GM12872 (cell line): ENCODE results near the gene KRTAP10-4.

Experiments used
- TF ChIP-seq, protein P1 (sequence below): IDR thresholded peaks from 3 replicates; pipeline ENCODE4 v1.5.1; 2011; ENCODE audit warnings: low read depth, mild to moderate bottlenecking, low read length, moderate library complexity; ENCODE audit not compliant: insufficient read depth

KRTAP10-4 gene

DNA sequence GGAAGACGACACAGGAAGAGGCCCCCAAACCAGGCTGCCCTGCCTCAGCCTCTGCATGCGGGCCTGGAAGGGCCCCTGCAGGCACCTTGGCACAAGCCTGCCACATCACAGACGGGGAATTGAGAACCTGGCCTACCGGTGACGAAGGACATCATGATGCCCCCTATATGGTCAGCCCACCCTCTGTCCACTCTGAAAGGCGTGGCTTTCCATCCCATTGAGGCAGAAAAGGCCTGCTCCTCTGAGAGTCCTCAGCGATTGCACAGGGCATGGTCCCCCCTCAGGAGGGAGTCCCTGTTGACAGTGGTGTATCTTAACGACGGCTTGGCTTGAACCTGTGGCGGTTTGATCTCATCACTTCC, 44.9 kb upstream of the KRTAP10-4 start:
- TF ChIP-seq, protein P1, sequence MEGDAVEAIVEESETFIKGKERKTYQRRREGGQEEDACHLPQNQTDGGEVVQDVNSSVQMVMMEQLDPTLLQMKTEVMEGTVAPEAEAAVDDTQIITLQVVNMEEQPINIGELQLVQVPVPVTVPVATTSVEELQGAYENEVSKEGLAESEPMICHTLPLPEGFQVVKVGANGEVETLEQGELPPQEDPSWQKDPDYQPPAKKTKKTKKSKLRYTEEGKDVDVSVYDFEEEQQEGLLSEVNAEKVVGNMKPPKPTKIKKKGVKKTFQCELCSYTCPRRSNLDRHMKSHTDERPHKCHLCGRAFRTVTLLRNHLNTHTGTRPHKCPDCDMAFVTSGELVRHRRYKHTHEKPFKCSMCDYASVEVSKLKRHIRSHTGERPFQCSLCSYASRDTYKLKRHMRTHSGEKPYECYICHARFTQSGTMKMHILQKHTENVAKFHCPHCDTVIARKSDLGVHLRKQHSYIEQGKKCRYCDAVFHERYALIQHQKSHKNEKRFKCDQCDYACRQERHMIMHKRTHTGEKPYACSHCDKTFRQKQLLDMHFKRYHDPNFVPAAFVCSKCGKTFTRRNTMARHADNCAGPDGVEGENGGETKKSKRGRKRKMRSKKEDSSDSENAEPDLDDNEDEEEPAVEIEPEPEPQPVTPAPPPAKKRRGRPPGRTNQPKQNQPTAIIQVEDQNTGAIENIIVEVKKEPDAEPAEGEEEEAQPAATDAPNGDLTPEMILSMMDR, result no peak

DNA sequence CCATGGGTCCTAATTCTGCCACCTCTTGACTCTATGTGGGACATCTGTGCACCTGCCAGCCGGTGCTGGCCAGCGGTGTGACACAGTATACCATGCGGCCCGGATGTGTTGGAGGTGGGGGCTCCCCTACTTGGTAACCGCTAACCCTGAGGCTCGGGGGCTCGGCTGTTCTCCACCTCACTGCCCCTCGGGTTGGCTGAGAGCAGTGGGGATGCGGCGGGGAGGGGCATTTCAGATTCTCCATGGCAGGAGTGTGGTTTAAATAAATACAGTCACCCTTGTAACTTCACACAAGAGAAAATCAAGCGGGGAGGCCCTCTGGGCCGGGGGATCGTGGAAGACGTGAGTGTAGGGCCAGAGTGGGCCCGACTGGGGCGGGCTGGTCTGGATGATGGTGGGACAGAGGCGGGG, 44.5 kb upstream of the KRTAP10-4 start:
- TF ChIP-seq, protein P1, result no peak

DNA sequence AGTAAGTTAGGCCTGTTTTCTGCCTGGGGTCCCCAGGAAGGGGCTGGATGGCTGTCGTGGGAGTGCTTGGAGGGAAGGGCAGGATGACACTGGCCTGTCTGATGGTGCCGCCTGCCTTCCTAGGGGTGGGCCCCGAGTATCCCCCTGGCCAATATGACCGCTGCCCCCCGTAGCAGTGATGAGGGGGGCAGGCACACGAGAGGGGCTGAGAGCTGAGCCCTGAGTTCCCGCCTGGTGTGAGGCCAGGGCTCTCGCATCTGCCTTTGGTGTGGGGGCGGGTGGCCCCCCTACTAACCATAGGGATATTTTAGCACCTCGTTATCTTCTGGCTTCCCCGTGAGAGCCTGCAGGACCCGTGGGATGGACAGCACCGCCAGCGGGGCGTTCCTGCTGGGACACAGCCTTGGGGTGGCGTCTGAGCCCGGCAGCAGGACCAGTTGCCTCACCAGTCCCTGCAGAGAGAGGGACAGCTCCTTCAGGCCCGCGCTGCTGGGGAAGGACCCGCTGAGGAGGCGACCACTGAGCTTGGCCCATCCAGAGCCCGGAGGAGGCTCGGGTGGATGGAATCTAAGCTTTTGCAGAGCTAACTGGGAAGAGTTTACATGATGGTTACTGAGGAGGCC, 43.9 kb upstream of the KRTAP10-4 start:
- TF ChIP-seq, protein P1, result no peak

DNA sequence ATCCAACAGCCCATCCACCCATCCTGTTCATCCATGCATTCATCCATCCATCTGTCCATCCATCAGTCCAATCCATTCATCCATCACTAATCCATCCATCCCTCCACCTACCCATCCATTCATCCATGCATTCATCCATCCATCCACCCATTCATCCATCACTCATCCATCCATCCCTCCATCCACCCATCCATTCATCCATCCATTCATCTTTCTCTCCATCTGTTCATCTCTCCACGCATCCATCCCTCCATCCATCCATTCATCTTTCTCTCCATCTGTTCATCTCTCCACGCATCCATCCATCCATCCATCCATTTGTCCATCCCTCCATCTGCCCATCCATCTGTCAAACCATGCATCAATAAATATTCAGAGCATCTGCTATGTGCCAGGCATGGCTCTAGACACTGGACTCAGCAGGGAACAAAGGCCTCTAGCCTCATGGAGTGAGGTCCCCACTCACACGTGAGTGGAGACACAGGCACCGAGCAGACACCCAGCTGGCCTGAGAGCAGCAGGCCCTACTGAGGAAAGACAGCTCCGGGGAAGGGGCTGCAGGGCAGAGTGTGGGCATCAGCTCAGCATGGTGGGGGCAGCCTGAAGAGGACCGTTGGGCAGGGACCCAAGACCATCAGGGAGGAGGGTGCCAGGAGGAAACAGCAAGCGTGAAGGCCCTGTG, 43.2 kb upstream of the KRTAP10-4 start:
- TF ChIP-seq, protein P1, result no peak

DNA sequence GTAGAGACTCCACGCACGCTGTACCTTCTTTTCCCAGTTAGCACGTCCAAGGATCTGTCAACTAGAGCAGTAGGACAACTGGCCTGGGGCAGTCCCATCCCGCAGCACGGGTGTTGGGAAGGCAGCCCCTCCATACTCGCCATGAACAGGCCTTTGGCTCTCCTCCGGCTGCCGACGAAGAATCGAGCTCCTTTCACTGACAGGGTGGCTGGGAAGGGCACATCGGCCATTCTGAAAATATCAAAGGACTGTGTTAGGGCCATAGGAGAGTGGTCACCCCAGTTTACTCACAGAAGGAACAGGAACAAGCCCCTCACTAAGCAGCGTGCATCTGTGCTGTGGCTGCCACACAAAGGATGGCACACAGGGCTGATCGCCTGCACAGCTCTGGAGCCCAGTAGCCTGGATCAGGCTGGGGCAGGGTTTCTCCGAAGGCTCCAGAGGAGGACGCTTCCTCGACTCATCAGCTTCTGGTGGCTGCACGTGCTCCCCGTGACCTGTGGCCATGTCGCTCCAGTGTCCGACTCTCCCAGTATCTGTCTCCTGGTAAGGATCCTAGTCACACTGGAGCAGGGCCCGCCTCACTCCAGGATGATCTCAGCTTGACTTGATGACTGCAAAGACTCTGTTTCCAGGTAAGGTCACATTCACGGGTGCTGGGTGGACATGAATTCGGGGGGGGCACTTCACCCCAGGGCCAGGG, 42.5 kb upstream of the KRTAP10-4 start:
- TF ChIP-seq, protein P1, result no peak

DNA sequence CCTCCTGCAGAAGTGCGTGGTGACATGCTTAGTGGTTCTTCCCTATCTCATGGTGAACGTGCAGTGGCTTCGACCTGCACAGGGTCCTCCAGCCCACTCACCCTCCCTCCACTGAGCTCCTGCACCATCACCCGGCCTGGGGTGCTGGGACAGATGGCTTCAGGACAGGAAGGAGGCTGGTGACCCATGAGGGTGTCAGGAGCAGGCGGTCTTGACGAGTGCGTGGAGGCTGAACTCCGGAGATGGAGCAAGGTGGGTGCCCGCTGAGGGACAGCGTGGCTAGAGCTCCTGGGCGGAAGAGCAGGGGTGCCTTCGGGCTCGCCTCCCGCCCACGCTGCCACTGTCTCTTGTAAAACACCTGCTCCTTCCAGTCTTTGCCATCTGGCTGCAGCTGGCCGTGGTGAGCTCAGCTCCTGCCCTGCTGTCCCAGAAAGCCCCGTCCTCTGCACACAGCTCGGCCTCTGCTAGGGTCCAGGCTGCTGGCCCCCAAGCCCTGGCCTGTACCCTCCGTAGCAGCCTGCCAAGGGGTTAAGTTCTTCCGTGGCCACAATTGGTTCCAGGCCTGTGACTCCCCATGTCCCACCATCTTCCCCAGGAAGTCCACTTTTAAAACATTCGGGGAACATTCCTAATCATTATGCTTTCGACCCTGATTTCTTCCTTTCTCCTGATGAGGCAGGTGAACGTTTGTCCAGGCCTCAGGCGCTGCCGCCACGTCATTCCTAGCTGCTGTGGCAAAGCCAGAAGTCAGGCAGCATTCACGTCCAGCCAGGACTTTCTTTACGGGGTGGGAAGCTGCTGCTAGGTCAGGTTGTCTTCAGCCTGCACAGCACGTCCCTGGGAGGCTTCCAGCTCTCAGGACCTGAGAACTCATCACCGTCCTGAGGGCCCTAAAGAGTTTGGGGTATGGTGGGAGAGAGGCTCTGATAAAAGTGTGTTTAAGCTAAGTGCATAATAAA, 41.6 kb upstream of the KRTAP10-4 start:
- TF ChIP-seq, protein P1, result no peak
